HL-60 (cell line): ENCODE data around the gene ABHD2.

Experiments
- DNase-seq, 2 experiments: peaks; one replicate each; pipeline ENCODE4 v3.0.0-alpha.2; 2010 to 2020; ENCODE audit warnings: low read depth in 1 of 2, low spot score in 1 of 2
- H3K27ac ChIP-seq: fragments of 250-450 bp; sonication (Bioruptor Pico); replicated peaks from 2 replicates; pipeline ENCODE4 v1.5.1; 2020; ENCODE audit warnings: mild to moderate bottlenecking, moderate library complexity
- H3K27me3 ChIP-seq: fragments of 250-450 bp; sonication (Bioruptor Pico); 2 replicates; pipeline ENCODE4 v1.5.1; 2021; ENCODE audit warnings: mild to moderate bottlenecking, moderate library complexity; ENCODE audit not compliant: insufficient read depth, poor library complexity, severe bottlenecking
- H3K4me3 ChIP-seq: replicated peaks from 2 replicates; pipeline ENCODE4 v1.5.1; 2011; ENCODE audit warnings: mild to moderate bottlenecking, control low read depth, low read length; ENCODE audit not compliant: insufficient read depth
- CTCF ChIP-seq: IDR thresholded peaks from one replicate; pipeline ENCODE4 v1.5.1; 2011; ENCODE audit warnings: low read length, control low read depth, inconsistent platforms; ENCODE audit not compliant: insufficient read depth
- GABPA ChIP-seq: IDR thresholded peaks from 2 replicates; pipeline ENCODE4 v1.6.1; 2012; ENCODE audit warnings: low read depth
- POLR2AphosphoS5 ChIP-seq: IDR thresholded peaks from 2 replicates; pipeline ENCODE4 v1.6.1; 2012; ENCODE audit warnings: low read depth
- REST ChIP-seq: IDR thresholded peaks from 2 replicates; pipeline ENCODE4 v1.6.1; 2012; ENCODE audit warnings: low read depth; ENCODE audit not compliant: insufficient replicate concordance
- SPI1 ChIP-seq: IDR thresholded peaks from 2 replicates; pipeline ENCODE4 v1.6.1; 2012; ENCODE audit warnings: low read depth, mild to moderate bottlenecking, borderline replicate concordance

The ABHD2 gene

GRCh38 chr15:89157061-89157460, 68.8 kb downstream of the ABHD2 start:
- H3K4me3 ChIP-seq: no peak overlapping the region
- no peak for DNase-seq
- TF ChIP-seq REST (no peak), SPI1 (no peak), GABPA (no peak), CTCF (no peak), POLR2AphosphoS5 (no peak)
- no peaks in the 10 kb centered on the region for H3K27me3 ChIP-seq
- no peak overlapping the region for H3K27ac ChIP-seq

GRCh38 chr15:89157918-89158564, 69.8 kb downstream of the ABHD2 start:
- no peaks in the 10 kb centered on the region for H3K27me3 ChIP-seq
- no peak overlapping the region for H3K4me3 ChIP-seq
- DNase-seq: no peak
- no peak for TF ChIP-seq CTCF
- no peak for TF ChIP-seq GABPA
- no peak for TF ChIP-seq SPI1
- TF ChIP-seq POLR2AphosphoS5: no peak
- no peak for TF ChIP-seq REST
- no peak overlapping the region for H3K27ac ChIP-seq

GRCh38 chr15:89161666-89162065, 73.4 kb downstream of the ABHD2 start:
- DNase-seq: no peak
- TF ChIP-seq SPI1 (no peak), CTCF (no peak), POLR2AphosphoS5 (no peak), REST (no peak), GABPA (no peak)
- no peak overlapping the region for H3K27ac ChIP-seq
- no peaks in the 10 kb centered on the region for H3K27me3 ChIP-seq
- no peak overlapping the region for H3K4me3 ChIP-seq
